BJ (cell line): ENCODE data around the gene TMEM114. TPM values are rescaled to one million over a fixed set of nuclear protein-coding genes. Genes with fewer than 3 reads are reported as not detected.
"Not testable (repeated sequence)": the region's sequence is repeated elsewhere in the genome, so short reads cannot be mapped to it uniquely, and the experiment has no call there.

Source experiments
- CTCF ChIA-PET: fragments of 350-600 bp; formaldehyde crosslinking; extraction: SDS; loops from one replicate; lab custom pipeline; 2021; ENCODE audit warnings: antibody characterized with exemption, inconsistent platforms; lab: Yijun Ruan, JAX
- POLR2A ChIA-PET: fragments of 300-600 bp; sonication (Branson Sonifier 250); formaldehyde crosslinking; extraction: SDS; loops from one replicate; lab custom pipeline; 2021; ENCODE audit warnings: antibody characterized with exemption; lab: Charles Lee
- DNase-seq: peaks from one replicate; pipeline ENCODE4 v3.0.0-alpha.2; 2011; ENCODE audit warnings: low read depth
- H3K27me3 ChIP-seq: 2 replicates; pipeline ENCODE4 v1.6.0; 2011; ENCODE audit warnings: low read length; ENCODE audit not compliant: control insufficient read depth, insufficient read depth
- H3K36me3 ChIP-seq: 2 replicates; pipeline ENCODE4 v1.5.1; 2011; ENCODE audit warnings: low read length; ENCODE audit not compliant: control insufficient read depth, insufficient read depth
- H3K4me3 ChIP-seq: 2 replicates; pipeline ENCODE4 v1.5.1; 2011; ENCODE audit warnings: low read depth, mild to moderate bottlenecking, control low read depth, low read length
- CTCF ChIP-seq: IDR thresholded peaks from 2 replicates; pipeline ENCODE4 v1.5.1; 2011; ENCODE audit warnings: low read depth, mild to moderate bottlenecking, control low read depth, inconsistent platforms, low read length, moderate library complexity; ENCODE audit not compliant: insufficient read depth
- polyA plus RNA-seq: library from polyadenylated mRNA; depleted of rRNA; stranded (reverse); fragments of >200 nt; gene quantifications from 2 replicates; pipeline ENCODE4 v1.2.3, GENCODE V29; 2011

The TMEM114 gene
- polyA plus RNA-seq, 1 experiment = not detected

- DNase-seq = peak; percentile 14
- H3K4me3 ChIP-seq = no peak overlapping the region
- ChIA-PET CTCF (interaction anchor here (0.6 to 4.8 kb wide), 4 partner anchors 76 to 309 kb away, joined by 3 to 32 read pairs (median 4); no protein-coding TSS in a partner anchor), POLR2A (no interaction called here)
- no peak for TF ChIP-seq CTCF
- H3K36me3 ChIP-seq = no peaks in the 10 kb centered on the region
- H3K27me3 ChIP-seq = no peaks in the 10 kb centered on the region; the same call in none of the 2 replicates
Measured at GRCh38 chr16:8571061-8571596, 19.2 kb downstream of the TMEM114 start.

GRCh38 chr16:8570393-8570792 lies 19.9 kb downstream of the TMEM114 start:
- H3K27me3 ChIP-seq, H3K4me3 ChIP-seq, POLR2A ChIA-PET, DNase-seq, H3K36me3 ChIP-seq: not testable (repeated sequence)
- CTCF ChIA-PET = interaction anchor here (0.6 to 4.8 kb wide), 4 partner anchors 84 to 336 kb away, joined by 3 to 32 read pairs (median 6); no protein-coding TSS in a partner anchor

- CTCF ChIA-PET = interaction anchor here (0.6 to 4.8 kb wide), 6 partner anchors 74 to 439 kb away, joined by 3 to 32 read pairs (median 4); no protein-coding TSS in a partner anchor
- TF ChIP-seq CTCF = no peak
- H3K36me3 ChIP-seq = no peaks in the 10 kb centered on the region
- POLR2A ChIA-PET = no interaction called here
- H3K4me3 ChIP-seq = no peak overlapping the region
- DNase-seq = no peak
- no peaks in the 10 kb centered on the region; the same call in 1 of the 2 replicates for H3K27me3 ChIP-seq
Measured at GRCh38 chr16:8569650-8570346, 20.5 kb downstream of the TMEM114 start.

GRCh38 chr16:8568231-8568617 lies 22.1 kb downstream of the TMEM114 start:
- H3K36me3 ChIP-seq = no peaks in the 10 kb centered on the region
- no peak for DNase-seq
- POLR2A ChIA-PET = no interaction called here
- H3K27me3 ChIP-seq = no peaks in the 10 kb centered on the region; the same call in 1 of the 2 replicates
- CTCF ChIA-PET = interaction anchor here (0.6 to 4.8 kb wide), 7 partner anchors 10 to 441 kb away, joined by 3 to 32 read pairs (median 4); no protein-coding TSS in a partner anchor
- TF ChIP-seq CTCF = no peak
- no peak overlapping the region for H3K4me3 ChIP-seq

- DNase-seq = peak; percentile 22
Measured at GRCh38 chr16:8567355-8568230, 22.7 kb downstream of the TMEM114 start.

More at GRCh38 chr16:8567355-8568230, 22.7 kb downstream of the TMEM114 start:
- peak; percentile 92 for TF ChIP-seq CTCF
- Histone ChIP-seq H3K27me3 (no peaks in the 10 kb centered on the region; the same call in 1 of the 2 replicates), H3K36me3 (no peaks in the 10 kb centered on the region), H3K4me3 (no peak overlapping the region)
- POLR2A ChIA-PET = no interaction called here
- CTCF ChIA-PET = interaction anchor here (0.6 to 4.8 kb wide), 25 partner anchors 8 to 1942 kb away, joined by 3 to 32 read pairs (median 4); partner anchors contain the start of gene METTL22
